Astrocyte of the cerebellum (primary cell): ENCODE results near the gene NAAA.
A peak's percentile ranks its signal among the peaks of the same experiment; 100 is the strongest.

ENCODE experiments used
- DNase-seq: peaks from one replicate; pipeline ENCODE4 v3.0.0-alpha.2; 2011; ENCODE audit warnings: low read depth
- H3K4me3 ChIP-seq: 2 replicates; pipeline ENCODE4 v1.5.1; 2011; ENCODE audit warnings: mild to moderate bottlenecking, low read depth, low read length, moderate library complexity
- in situ Hi-C: cut with HindIII; loops from 2 replicates; pipeline ENCODE4 v1.10.0; 2017; ENCODE audit warnings: low sequenced_read_pairs
- TF ChIP-seq, protein P1 (sequence below): IDR thresholded peaks from 2 replicates; pipeline ENCODE4 v1.5.1; 2012; ENCODE audit warnings: low read length, low read depth, moderate library complexity, mild to moderate bottlenecking; ENCODE audit errors: missing control alignments

NAAA gene

DNA sequence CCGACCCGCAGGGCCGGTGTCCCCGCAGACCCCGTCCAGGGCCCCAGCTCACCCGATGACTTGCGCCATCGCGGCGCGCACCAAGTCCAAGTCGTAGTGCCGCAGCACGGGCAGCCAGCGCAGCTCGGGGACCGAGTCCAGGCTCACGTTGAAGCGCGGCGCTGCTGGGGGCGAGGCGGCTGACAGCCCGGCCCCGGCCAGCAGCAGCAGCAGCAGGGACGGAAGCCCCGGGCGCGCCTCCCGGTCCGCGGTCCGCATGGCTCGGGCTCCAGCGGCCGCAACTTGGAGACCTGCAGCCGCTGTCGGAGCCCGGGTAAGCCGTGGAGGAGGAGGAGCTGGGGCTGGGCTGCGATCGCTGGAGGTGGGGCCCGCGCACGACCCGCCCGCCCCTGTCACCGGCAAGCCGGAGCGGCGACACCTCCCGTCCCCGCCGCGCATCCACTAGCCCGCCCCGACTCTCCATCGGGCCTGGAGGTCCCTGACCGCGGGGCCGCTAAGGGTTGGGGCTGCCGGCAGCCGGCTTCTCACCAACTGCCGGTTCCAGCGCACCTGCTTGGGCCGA is at the start of gene NAAA:
TSS of gene NAAA (minus strand) at position 322 of the 562 bp plus-strand sequence. CDS start at position 258, 64 bp downstream.
- TF ChIP-seq, protein P1, sequence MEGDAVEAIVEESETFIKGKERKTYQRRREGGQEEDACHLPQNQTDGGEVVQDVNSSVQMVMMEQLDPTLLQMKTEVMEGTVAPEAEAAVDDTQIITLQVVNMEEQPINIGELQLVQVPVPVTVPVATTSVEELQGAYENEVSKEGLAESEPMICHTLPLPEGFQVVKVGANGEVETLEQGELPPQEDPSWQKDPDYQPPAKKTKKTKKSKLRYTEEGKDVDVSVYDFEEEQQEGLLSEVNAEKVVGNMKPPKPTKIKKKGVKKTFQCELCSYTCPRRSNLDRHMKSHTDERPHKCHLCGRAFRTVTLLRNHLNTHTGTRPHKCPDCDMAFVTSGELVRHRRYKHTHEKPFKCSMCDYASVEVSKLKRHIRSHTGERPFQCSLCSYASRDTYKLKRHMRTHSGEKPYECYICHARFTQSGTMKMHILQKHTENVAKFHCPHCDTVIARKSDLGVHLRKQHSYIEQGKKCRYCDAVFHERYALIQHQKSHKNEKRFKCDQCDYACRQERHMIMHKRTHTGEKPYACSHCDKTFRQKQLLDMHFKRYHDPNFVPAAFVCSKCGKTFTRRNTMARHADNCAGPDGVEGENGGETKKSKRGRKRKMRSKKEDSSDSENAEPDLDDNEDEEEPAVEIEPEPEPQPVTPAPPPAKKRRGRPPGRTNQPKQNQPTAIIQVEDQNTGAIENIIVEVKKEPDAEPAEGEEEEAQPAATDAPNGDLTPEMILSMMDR: no peak
- peak; percentile 39 for DNase-seq
- in situ Hi-C loops: no loop called here
- peak within 1 kb of the TSS; percentile 74 for H3K4me3 ChIP-seq

DNA sequence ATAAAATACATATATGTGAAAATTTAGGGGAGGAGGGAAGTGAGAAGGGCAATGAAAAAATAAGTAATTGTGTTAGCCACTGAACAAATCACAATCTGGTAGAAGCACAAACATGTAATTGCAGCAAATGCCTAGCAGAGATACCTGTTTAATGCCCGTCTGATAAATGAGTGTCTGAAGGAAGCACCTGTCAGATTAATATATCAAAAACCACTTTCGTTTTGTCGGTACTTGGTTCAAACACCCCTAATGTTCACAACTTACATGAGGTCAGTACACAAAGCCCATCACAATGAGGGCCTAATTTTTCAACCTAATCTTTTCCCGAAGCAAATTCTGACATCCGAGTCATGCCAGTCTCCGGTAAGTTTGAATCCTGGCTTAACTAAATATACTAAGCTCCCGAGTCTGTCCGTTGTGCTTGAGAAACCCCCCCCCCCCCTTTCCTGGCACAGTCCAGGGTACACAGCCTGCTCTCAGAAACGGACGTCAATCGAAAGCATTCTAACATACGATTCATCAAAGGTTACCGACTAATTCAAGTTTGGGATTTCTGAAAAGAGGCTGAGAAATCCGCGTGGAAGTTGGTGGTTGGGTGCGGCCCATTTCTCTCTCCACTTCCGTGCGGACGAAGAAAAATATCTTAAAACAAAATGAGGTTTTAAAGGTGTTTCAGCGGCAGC is 49.2 kb upstream of the NAAA start:
- in situ Hi-C loops: loop anchor here (5.0 kb wide), 1 partner anchor 92 kb away; no protein-coding TSS in a partner anchor
- TF ChIP-seq, protein P1: no peak
- DNase-seq: no peak

DNA sequence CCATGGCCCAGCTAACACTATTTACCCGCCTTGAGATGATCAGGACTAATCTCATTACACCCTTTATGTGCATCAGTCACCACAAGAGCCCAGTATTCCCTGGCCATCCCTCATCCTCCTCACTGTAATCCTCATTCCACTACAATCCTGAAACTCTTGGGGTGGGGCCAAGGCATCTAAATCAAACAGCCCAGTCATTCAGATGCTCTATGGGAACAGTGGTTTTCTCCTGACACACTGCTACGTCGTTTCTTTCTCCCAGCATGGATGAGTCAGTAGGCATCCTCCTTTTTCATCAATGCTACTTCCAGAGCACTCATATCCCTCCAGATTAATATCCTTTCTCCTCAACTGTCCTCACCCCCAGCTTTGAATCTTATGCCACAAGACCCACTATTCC is 44.3 kb upstream of the NAAA start:
- TF ChIP-seq, protein P1: no peak
- in situ Hi-C loops: no loop called here
- peak; percentile 34 for DNase-seq
- H3K4me3 ChIP-seq: no peak overlapping the region

More for the DNA sequence above, 49.2 kb upstream of the NAAA start:
- H3K4me3 ChIP-seq: peak overlapping the region; percentile 81

DNA sequence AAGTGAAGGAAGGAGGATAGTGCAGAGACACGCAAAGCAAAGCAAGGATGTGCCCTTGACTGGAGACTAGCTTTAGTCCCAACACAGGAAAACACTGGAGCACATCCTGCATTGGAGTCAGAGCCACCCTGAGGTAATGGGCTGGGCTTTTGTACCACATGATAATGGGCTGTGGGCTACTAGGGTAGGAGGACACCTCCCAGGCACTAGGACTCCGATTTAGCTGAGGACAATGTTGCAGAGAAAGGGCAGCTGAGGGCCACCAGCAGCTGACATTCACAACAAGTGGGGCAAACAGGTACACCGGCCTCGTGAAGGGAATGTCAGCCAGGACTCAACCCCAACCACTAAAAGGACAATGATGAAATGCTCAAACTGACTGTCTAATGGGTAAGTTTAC is 39.8 kb upstream of the NAAA start:
- no peak overlapping the region for H3K4me3 ChIP-seq
- DNase-seq: no peak
- in situ Hi-C loops: no loop called here
- TF ChIP-seq, protein P1: no peak

DNA sequence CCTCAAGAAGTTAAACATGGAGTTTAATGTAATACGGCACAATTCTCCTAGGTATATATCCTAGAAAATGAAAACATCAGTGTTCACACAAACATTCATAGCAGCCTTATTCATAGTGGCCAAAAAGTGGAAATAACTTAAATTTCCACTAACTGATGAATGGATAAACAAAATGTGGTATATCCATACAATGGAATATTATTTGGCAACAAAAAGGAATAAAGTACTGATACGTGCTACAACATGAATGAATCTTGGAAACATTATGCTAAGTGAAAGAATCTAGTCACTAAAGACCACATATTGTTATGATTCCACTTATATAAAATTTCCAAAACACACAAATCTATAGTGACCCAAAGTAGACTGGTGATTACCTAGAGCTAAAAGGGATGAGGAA is 35.4 kb upstream of the NAAA start:
- in situ Hi-C loops: no loop called here
- H3K4me3 ChIP-seq: no peak overlapping the region

DNA sequence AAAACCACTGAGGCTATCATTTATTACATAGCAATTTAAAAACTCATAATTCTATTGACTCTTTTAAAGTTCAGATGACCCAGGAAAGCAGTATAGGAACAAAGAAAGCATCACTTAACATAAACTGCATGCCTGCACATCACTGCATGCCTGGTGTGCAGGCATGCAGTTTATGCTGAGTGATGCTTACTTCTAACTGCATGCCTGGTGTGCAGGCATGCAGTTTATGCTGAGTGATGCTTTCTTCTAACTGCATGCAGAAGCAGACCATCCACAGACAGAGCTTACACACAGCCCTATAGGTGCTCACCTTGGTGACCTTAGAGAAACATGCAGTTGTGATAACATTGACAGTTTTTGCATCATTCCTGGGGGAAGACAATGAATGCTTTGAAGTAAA is 33.0 kb upstream of the NAAA start:
- no peak for DNase-seq
- in situ Hi-C loops: no loop called here
- TF ChIP-seq, protein P1: no peak
- no peak overlapping the region for H3K4me3 ChIP-seq

More for the DNA sequence above, 35.4 kb upstream of the NAAA start:
- TF ChIP-seq, protein P1: no peak
- no peak for DNase-seq
